ENCODE measurements around the gene GNAS. TPM values are rescaled to one million over a fixed set of nuclear protein-coding genes. Genes with fewer than 3 reads are reported as not detected.

GNAS gene
- total RNA-seq, 4 donors from 2014 or later, result 281 to 822 (median 446) TPM

- H3K9me3 ChIP-seq, result no peaks in the 10 kb centered on the region
- TF ChIP-seq CTCF (IDR thresholded peaks at IDR 0.05) (no peak), POLR2A (IDR thresholded peaks at IDR 0.05) (no peak)
- H3K27ac ChIP-seq, result no peak overlapping the region
- intact Hi-C loops (cut with DNase I; ENCODE audit: low total_unique reads), result no loop called here
- peaks cover 9 to 11% of the 10 kb centered on the region in 2 donors for H3K4me1 ChIP-seq
- no peak for DNase-seq
- no peak overlapping the region for H3K4me3 ChIP-seq
- no peaks in the 10 kb centered on the region for H3K27me3 ChIP-seq
- no peaks in the 10 kb centered on the region for H3K36me3 ChIP-seq
Measured at GRCh38 chr20:58911309-58911708, 58.8 kb downstream of the GNAS start.

- intact Hi-C loops (cut with DNase I; ENCODE audit: low total_unique reads), result no loop called here
- Histone ChIP-seq H3K36me3 (no peaks in the 10 kb centered on the region), H3K27me3 (no peaks in the 10 kb centered on the region), H3K27ac (no peak overlapping the region), H3K9me3 (no peaks in the 10 kb centered on the region), H3K4me1 (peaks cover 9 to 11% of the 10 kb centered on the region in 2 donors), H3K4me3 (no peak overlapping the region)
- TF ChIP-seq CTCF (IDR thresholded peaks at IDR 0.05) (no peak), POLR2A (IDR thresholded peaks at IDR 0.05) (no peak)
- no peak for DNase-seq
Measured at GRCh38 chr20:58911970-58912369, 59.5 kb downstream of the GNAS start.

- TF ChIP-seq POLR2A (IDR thresholded peaks at IDR 0.05) (no peak), CTCF (IDR thresholded peaks at IDR 0.05) (no peak)
- no peaks in the 10 kb centered on the region for H3K27me3 ChIP-seq
- H3K36me3 ChIP-seq, result no peaks in the 10 kb centered on the region
- intact Hi-C loops (cut with DNase I; ENCODE audit: low total_unique reads), result no loop called here
- H3K9me3 ChIP-seq, result no peaks in the 10 kb centered on the region
- peaks cover 4 to 8% of the 10 kb centered on the region in 2 donors for H3K4me1 ChIP-seq
- H3K4me3 ChIP-seq, result no peak overlapping the region
- H3K27ac ChIP-seq, result no peak overlapping the region
- DNase-seq, result no peak
Measured at GRCh38 chr20:58913079-58913478, 60.6 kb downstream of the GNAS start.

- TF ChIP-seq POLR2A (IDR thresholded peaks at IDR 0.05) (no peak), CTCF (IDR thresholded peaks at IDR 0.05) (no peak)
- no peak overlapping the region for H3K27ac ChIP-seq
- no peak overlapping the region for H3K4me3 ChIP-seq
- no peaks in the 10 kb centered on the region for H3K27me3 ChIP-seq
- H3K4me1 ChIP-seq, result no peaks in the 10 kb centered on the region
- intact Hi-C loops (cut with DNase I; ENCODE audit: low total_unique reads), result no loop called here
- no peaks in the 10 kb centered on the region for H3K9me3 ChIP-seq
- no peaks in the 10 kb centered on the region for H3K36me3 ChIP-seq
- DNase-seq, result no peak
Measured at GRCh38 chr20:58918621-58919020, 66.1 kb downstream of the GNAS start.

GRCh38 chr20:58921564-58921963 lies 69.0 kb downstream of the GNAS start:
- TF ChIP-seq POLR2A (IDR thresholded peaks at IDR 0.05) (no peak), CTCF (IDR thresholded peaks at IDR 0.05) (no peak)
- Histone ChIP-seq H3K36me3 (no peaks in the 10 kb centered on the region), H3K27ac (no peak overlapping the region), H3K4me1 (no peaks in the 10 kb centered on the region), H3K4me3 (no peak overlapping the region), H3K27me3 (no peaks in the 10 kb centered on the region), H3K9me3 (no peaks in the 10 kb centered on the region)
- no peak for DNase-seq
- intact Hi-C loops (cut with DNase I; ENCODE audit: low total_unique reads), result no loop called here
